Measurements from ENCODE around the gene ARID1B. TPM values are rescaled to one million over a fixed set of nuclear protein-coding genes. Genes with fewer than 3 reads are reported as not detected.

ARID1B gene
- total and polyA plus RNA-seq, 8 donors, result 16.2 to 68.0 (median 42.5) TPM

- no peak overlapping the region for H3K4me3 ChIP-seq
- DNase-seq (no peak), ATAC-seq (peak in 3 of 4 donors; percentile 42 to 61 (median 49)), FAIRE-seq (no peak)
- peak overlapping the region in 2 of 4 donors; percentile 64 to 74 for H3K27ac ChIP-seq
- no peaks in the 10 kb centered on the region for H3K9me3 ChIP-seq
- no peak for TF ChIP-seq CTCF (IDR thresholded peaks at IDR 0.05)
- intact Hi-C loops (cut with DNase I), result no loop called here
- 55 to 76% methylated on average over 4 of the region's 4 CpGs for WGBS, 2 donors
- peaks cover 0 to 26% (median 6%) of the 10 kb centered on the region in 3 donors for H3K4me1 ChIP-seq
- H3K36me3 ChIP-seq, result no peaks in the 10 kb centered on the region
- H3K27me3 ChIP-seq, result no peaks in the 10 kb centered on the region
These were observed 107.1 kb downstream of the ARID1B start for GRCh38 chr6:156884306-156884705.

- peaks cover 0 to 37% (median 17%) of the 10 kb centered on the region in 3 donors for H3K4me1 ChIP-seq
- FAIRE-seq, result no peak
These were observed 108.4 kb downstream of the ARID1B start for GRCh38 chr6:156885562-156885961.

GRCh38 chr6:156886409-156886808, 109.2 kb downstream of the ARID1B start:
- intact Hi-C loops (cut with DNase I), result no loop called here
- Histone ChIP-seq H3K27me3 (no peaks in the 10 kb centered on the region), H3K27ac (peak overlapping the region; percentile 53 to 77 (median 70)), H3K9me3 (no peaks in the 10 kb centered on the region), H3K4me1 (peaks cover 0 to 44% (median 20%) of the 10 kb centered on the region in 3 donors), H3K36me3 (no peaks in the 10 kb centered on the region), H3K4me3 (no peak overlapping the region)
- FAIRE-seq, result no peak
- peak in 2 of 6 donors; percentile 41 to 49 for DNase-seq
- no peak for TF ChIP-seq CTCF (IDR thresholded peaks at IDR 0.05)
- peak; percentile 39 to 69 (median 47) for ATAC-seq
- WGBS, 2 donors, result 51% methylated on average over 8 of the region's 8 CpGs

More at GRCh38 chr6:156885562-156885961, 108.4 kb downstream of the ARID1B start:
- H3K9me3 ChIP-seq, result no peaks in the 10 kb centered on the region
- DNase-seq, result no peak
- H3K4me3 ChIP-seq, result no peak overlapping the region
- ATAC-seq, result no peak
- H3K27ac ChIP-seq, result peak overlapping the region in 2 of 4 donors; percentile 70 to 77
- intact Hi-C loops (cut with DNase I), result no loop called here
- no peaks in the 10 kb centered on the region for H3K36me3 ChIP-seq
- no peaks in the 10 kb centered on the region for H3K27me3 ChIP-seq
- 69 to 70% methylated on average over 2 of the region's 2 CpGs for WGBS, 2 donors
- no peak for TF ChIP-seq CTCF (IDR thresholded peaks at IDR 0.05)

GRCh38 chr6:156887623-156888269, 110.6 kb downstream of the ARID1B start:
- TF ChIP-seq CTCF (IDR thresholded peaks at IDR 0.05), result no peak
- Histone ChIP-seq H3K27ac (no peak overlapping the region), H3K4me1 (peaks cover 0 to 44% (median 21%) of the 10 kb centered on the region in 3 donors), H3K36me3 (no peaks in the 10 kb centered on the region), H3K4me3 (no peak overlapping the region), H3K27me3 (no peaks in the 10 kb centered on the region), H3K9me3 (no peaks in the 10 kb centered on the region)
- no peak for ATAC-seq
- DNase-seq, result no peak
- no peak for FAIRE-seq
- 79 to 80% methylated on average over 6 of the region's 6 CpGs for WGBS, 2 donors
- intact Hi-C loops (cut with DNase I), result no loop called here

- peaks cover 0 to 31% (median 21%) of the 10 kb centered on the region in 3 donors for H3K4me1 ChIP-seq
- WGBS, 2 donors, result 58 to 65% methylated on average over 6 of the region's 6 CpGs
- ATAC-seq, result peak in 2 of 4 donors; percentile 24 to 35
These were observed 112.3 kb downstream of the ARID1B start for GRCh38 chr6:156889469-156889868.

More at GRCh38 chr6:156889469-156889868, 112.3 kb downstream of the ARID1B start:
- H3K36me3 ChIP-seq, result no peaks in the 10 kb centered on the region
- no peaks in the 10 kb centered on the region for H3K27me3 ChIP-seq
- intact Hi-C loops (cut with DNase I), result no loop called here
- H3K4me3 ChIP-seq, result no peak overlapping the region
- FAIRE-seq, result no peak
- H3K9me3 ChIP-seq, result no peaks in the 10 kb centered on the region
- no peak for DNase-seq
- H3K27ac ChIP-seq, result no peak overlapping the region
- no peak for TF ChIP-seq CTCF (IDR thresholded peaks at IDR 0.05)

Measured in pancreas (tissue), 10 donors.